H9 (cell line): ENCODE data around the gene ANKS1B. TPM values are rescaled to one million over a fixed set of nuclear protein-coding genes. Genes with fewer than 3 reads are reported as not detected.
"Not testable (repeated sequence)": the region's sequence is repeated elsewhere in the genome, so short reads cannot be mapped to it uniquely, and the experiment has no call there.

Experiments used
- DNase-seq: peaks from one replicate; pipeline ENCODE4 v3.0.0-alpha.2; 2017
- H2AFZ ChIP-seq: one replicate; pipeline ENCODE4 v1.6.1; 2013; ENCODE audit warnings: mild to moderate bottlenecking, low read length, control low read depth, moderate library complexity
- H2AK5ac ChIP-seq: 2 replicates; pipeline ENCODE4 v1.6.1; 2013; ENCODE audit warnings: low read length, control low read depth, mixed read lengths; ENCODE audit not compliant: insufficient read length
- H2BK120ac ChIP-seq: one replicate; pipeline ENCODE4 v1.6.1; 2013; ENCODE audit warnings: low read depth, mild to moderate bottlenecking, low read length, control low read depth, inconsistent platforms; ENCODE audit not compliant: poor library complexity, severe bottlenecking
- H2BK12ac ChIP-seq: 2 replicates; pipeline ENCODE4 v1.6.1; 2013; ENCODE audit warnings: low read length, control low read depth, mixed read lengths, low read depth; ENCODE audit not compliant: insufficient read length
- H2BK15ac ChIP-seq: 2 replicates; pipeline ENCODE4 v1.6.1; 2013; ENCODE audit warnings: low read depth, low read length, control low read depth
- H2BK20ac ChIP-seq: one replicate; pipeline ENCODE4 v1.6.1; 2013; ENCODE audit warnings: low read depth, mild to moderate bottlenecking, low read length, control low read depth, inconsistent platforms; ENCODE audit not compliant: poor library complexity, severe bottlenecking
- H2BK5ac ChIP-seq: 2 replicates; pipeline ENCODE4 v1.6.1; 2013; ENCODE audit warnings: low read length, control low read depth, mixed read lengths; ENCODE audit not compliant: insufficient read length
- H3K14ac ChIP-seq: 2 replicates; pipeline ENCODE4 v1.6.1; 2013; ENCODE audit warnings: low read length, control low read depth; ENCODE audit not compliant: insufficient read depth
- H3K18ac ChIP-seq: 2 replicates; pipeline ENCODE4 v1.6.1; 2013; ENCODE audit warnings: low read depth, mild to moderate bottlenecking, mixed read lengths, low read length, control low read depth; ENCODE audit not compliant: insufficient read length
- H3K23ac ChIP-seq: 2 replicates; pipeline ENCODE4 v1.6.1; 2013; ENCODE audit warnings: low read length, control low read depth, mixed read lengths, low read depth; ENCODE audit not compliant: insufficient read length
- H3K23me2 ChIP-seq: 2 replicates; pipeline ENCODE4 v1.6.1; 2013; ENCODE audit warnings: low read depth, mild to moderate bottlenecking, mixed read lengths, low read length, control low read depth; ENCODE audit not compliant: insufficient read length, poor library complexity, severe bottlenecking
- H3K27ac ChIP-seq: 2 replicates; pipeline ENCODE4 v1.5.1; 2013; ENCODE audit warnings: low read length, control low read depth, mixed read lengths, low read depth; ENCODE audit not compliant: insufficient read length
- H3K27me3 ChIP-seq: 2 replicates; pipeline ENCODE4 v1.6.1; 2013; ENCODE audit warnings: low read length, control low read depth, inconsistent platforms; ENCODE audit not compliant: insufficient read depth
- H3K4ac ChIP-seq: 2 replicates; pipeline ENCODE4 v1.6.1; 2013; ENCODE audit warnings: low read depth, mild to moderate bottlenecking, control low read depth, inconsistent platforms, low read length, moderate library complexity
- H3K4me1 ChIP-seq: 2 replicates; pipeline ENCODE4 v1.6.1; 2013; ENCODE audit warnings: low read length, control low read depth, inconsistent platforms; ENCODE audit not compliant: insufficient read depth
- H3K4me2 ChIP-seq: 2 replicates; pipeline ENCODE4 v1.6.1; 2013; ENCODE audit warnings: low read length, control low read depth, mixed read lengths; ENCODE audit not compliant: insufficient read length, insufficient read depth
- H3K56ac ChIP-seq: 2 replicates; pipeline ENCODE4 v1.6.1; 2013; ENCODE audit warnings: low read depth, mild to moderate bottlenecking, mixed read lengths, low read length, control low read depth; ENCODE audit not compliant: insufficient read length
- H3K79me1 ChIP-seq: 2 replicates; pipeline ENCODE4 v1.6.1; 2013; ENCODE audit warnings: low read depth, mild to moderate bottlenecking, moderate library complexity, low read length, control low read depth, inconsistent platforms; ENCODE audit not compliant: insufficient read depth, poor library complexity, severe bottlenecking
- H3K79me2 ChIP-seq: 2 replicates; pipeline ENCODE4 v1.6.1; 2013; ENCODE audit warnings: low read length, control low read depth, inconsistent platforms; ENCODE audit not compliant: insufficient read depth
- H3K9ac ChIP-seq: 2 replicates; pipeline ENCODE4 v1.6.1; 2013; ENCODE audit warnings: low read length, control low read depth, mixed read lengths; ENCODE audit not compliant: insufficient read length; ENCODE audit errors: extremely low read depth
- H3K9me3 ChIP-seq: one replicate; pipeline ENCODE4 v1.6.1; 2013; ENCODE audit warnings: low read depth, low read length, inconsistent platforms; ENCODE audit not compliant: control insufficient read depth
- H3T11ph ChIP-seq: one replicate; pipeline ENCODE4 v1.6.1; 2013; ENCODE audit warnings: mild to moderate bottlenecking, low read length, control low read depth, inconsistent platforms
- H4K20me1 ChIP-seq: one replicate; pipeline ENCODE4 v1.6.1; 2013; ENCODE audit not compliant: control insufficient read depth, insufficient read length, insufficient read depth
- H4K5ac ChIP-seq: 2 replicates; pipeline ENCODE4 v1.6.1; 2013; ENCODE audit warnings: low read depth, mild to moderate bottlenecking, mixed read lengths, low read length, control low read depth; ENCODE audit not compliant: insufficient read length
- H4K8ac ChIP-seq: replicated peaks from 2 replicates; pipeline ENCODE4 v1.6.1; 2013; ENCODE audit warnings: low read length, control low read depth, mixed read lengths, low read depth; ENCODE audit not compliant: insufficient read length
- H4K91ac ChIP-seq: 2 replicates; pipeline ENCODE4 v1.6.1; 2013; ENCODE audit warnings: low read depth, mild to moderate bottlenecking, moderate library complexity, mixed read lengths, low read length, control low read depth; ENCODE audit not compliant: insufficient read length
- H3K27ac Mint-ChIP-seq, 3 experiments: 2 replicates in 2 of 3; 3 replicates in 1 of 3; pipeline ENCODE4 v1.8.0; 2020 to 2021; ENCODE audit warnings: mixed read lengths in 3 of 3, mild to moderate bottlenecking in 1 of 3, moderate library complexity in 1 of 3
- H3K27me3 Mint-ChIP-seq: 2 replicates; pipeline ENCODE4 v1.8.0; 2021; ENCODE audit warnings: low read depth, mild to moderate bottlenecking, moderate library complexity, mixed read lengths
- H3K36me3 Mint-ChIP-seq, 3 experiments: 2 replicates in 2 of 3; 3 replicates in 1 of 3; pipeline ENCODE4 v1.8.0; 2020 to 2021; ENCODE audit warnings: low read depth in 3 of 3, mixed read lengths in 3 of 3; ENCODE audit not compliant: insufficient read depth in 1 of 3
- H3K4me1 Mint-ChIP-seq, 2 experiments: 2 replicates each; pipeline ENCODE4 v1.8.0; 2020; ENCODE audit warnings: mixed read lengths in 2 of 2
- H3K4me3 Mint-ChIP-seq, 2 experiments: 2 replicates in 1 of 2; 3 replicates in 1 of 2; pipeline ENCODE4 v1.8.0; 2020 to 2021; ENCODE audit warnings: mild to moderate bottlenecking in 2 of 2, mixed read lengths in 2 of 2, moderate library complexity in 1 of 2
- H3K9me3 Mint-ChIP-seq, 2 experiments: 2 replicates in 1 of 2; 3 replicates in 1 of 2; pipeline ENCODE4 v1.8.0; 2020; ENCODE audit warnings: mild to moderate bottlenecking in 2 of 2, mixed read lengths in 2 of 2, moderate library complexity in 1 of 2
- WGBS: extraction: QIAGEN DNeasy Blood & Tissue Kit; methylation state at CpG from one replicate; pipeline ENCODE4 v1.1.7; 2013; ENCODE audit warnings: missing lambda C conversion rate, low lambda C conversion rate, mixed read lengths; ENCODE audit not compliant: insufficient read length; ENCODE audit errors: extremely low coverage; 5-methylcytosine and 5-hydroxymethylcytosine counted together
- total RNA-seq: library from RNA; stranded (reverse); gene quantifications from 2 replicates; pipeline ENCODE4 v1.2.1, GENCODE V29; 2021
- TF ChIP-seq, protein P1 (sequence below): fragments of 200-600 bp; sonication (generic); conservative IDR thresholded peaks from 3 replicates; pipeline ENCODE4 v1.8.0; 2021; ENCODE audit warnings: antibody characterized with exemption, mild to moderate bottlenecking

ANKS1B gene
- total RNA-seq, 1 experiment from 2014 or later: 4.1 TPM

DNA sequence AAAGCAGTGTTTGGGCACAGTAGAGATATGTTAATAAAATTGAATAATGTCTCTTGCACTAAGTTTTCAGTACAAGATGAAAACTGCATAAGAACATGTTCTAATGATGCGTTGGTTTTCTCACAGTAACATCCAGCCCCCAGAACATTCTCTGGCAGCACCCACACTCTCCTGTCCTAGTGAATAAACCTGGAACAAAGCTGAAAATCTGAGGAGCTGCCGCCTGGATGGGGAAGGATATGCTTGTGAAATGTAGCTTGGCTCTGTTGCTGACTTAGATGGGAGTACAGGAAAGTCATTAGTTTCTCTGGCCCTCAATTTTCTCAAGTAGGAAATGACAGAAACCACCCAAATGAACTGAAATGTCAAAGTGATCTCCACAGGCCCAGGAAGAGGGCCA, 1015.8 kb downstream of the ANKS1B start:
- Histone ChIP-seq H3K18ac (no peak overlapping the region), H3K14ac (no peak overlapping the region), H3K9ac (no peak overlapping the region), H3K79me2 (no peaks in the 10 kb centered on the region), H3T11ph (no peak overlapping the region), H3K4me2 (no peak overlapping the region), H2AFZ (no peak overlapping the region), H3K4me1 (no peaks in the 10 kb centered on the region), H4K91ac (no peak overlapping the region), H3K23me2 (no peaks in the 10 kb centered on the region), H2AK5ac (no peak overlapping the region), H2BK12ac (no peak overlapping the region), H4K20me1 (no peaks in the 10 kb centered on the region), H3K4ac (no peak overlapping the region), H3K79me1 (no peaks in the 10 kb centered on the region), H4K8ac (no peak overlapping the region), H4K5ac (no peak overlapping the region), H2BK15ac (no peak overlapping the region), H3K23ac (no peak overlapping the region), H3K9me3 (no peaks in the 10 kb centered on the region), H2BK120ac (no peak overlapping the region), H2BK20ac (no peak overlapping the region), H3K56ac (no peak overlapping the region), H3K27me3 (no peaks in the 10 kb centered on the region), H2BK5ac (no peak overlapping the region), H3K27ac (no peak overlapping the region)
- no CpG with 5 or more reads among the region's 2 CpGs for WGBS
- DNase-seq: no peak
- Mint-ChIP-seq H3K27ac (no peak overlapping the region), H3K36me3 (no peaks in the 10 kb centered on the region; a peak in 1 of 7 replicates), H3K9me3 (peaks cover 0 to 2% of the 10 kb centered on the region in 2 experiments; a peak in 2 of 5 replicates), H3K4me3 (no peak overlapping the region), H3K27me3 (no peaks in the 10 kb centered on the region), H3K4me1 (peaks cover 7 to 8% of the 10 kb centered on the region in 2 experiments)
- TF ChIP-seq, protein P1, sequence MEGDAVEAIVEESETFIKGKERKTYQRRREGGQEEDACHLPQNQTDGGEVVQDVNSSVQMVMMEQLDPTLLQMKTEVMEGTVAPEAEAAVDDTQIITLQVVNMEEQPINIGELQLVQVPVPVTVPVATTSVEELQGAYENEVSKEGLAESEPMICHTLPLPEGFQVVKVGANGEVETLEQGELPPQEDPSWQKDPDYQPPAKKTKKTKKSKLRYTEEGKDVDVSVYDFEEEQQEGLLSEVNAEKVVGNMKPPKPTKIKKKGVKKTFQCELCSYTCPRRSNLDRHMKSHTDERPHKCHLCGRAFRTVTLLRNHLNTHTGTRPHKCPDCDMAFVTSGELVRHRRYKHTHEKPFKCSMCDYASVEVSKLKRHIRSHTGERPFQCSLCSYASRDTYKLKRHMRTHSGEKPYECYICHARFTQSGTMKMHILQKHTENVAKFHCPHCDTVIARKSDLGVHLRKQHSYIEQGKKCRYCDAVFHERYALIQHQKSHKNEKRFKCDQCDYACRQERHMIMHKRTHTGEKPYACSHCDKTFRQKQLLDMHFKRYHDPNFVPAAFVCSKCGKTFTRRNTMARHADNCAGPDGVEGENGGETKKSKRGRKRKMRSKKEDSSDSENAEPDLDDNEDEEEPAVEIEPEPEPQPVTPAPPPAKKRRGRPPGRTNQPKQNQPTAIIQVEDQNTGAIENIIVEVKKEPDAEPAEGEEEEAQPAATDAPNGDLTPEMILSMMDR: no peak

- H3K4me3 Mint-ChIP-seq, H3K23ac ChIP-seq, DNase-seq, H3K9me3 ChIP-seq, H2BK120ac ChIP-seq, H3K27me3 ChIP-seq, H2AFZ ChIP-seq, H2BK20ac ChIP-seq, H4K8ac ChIP-seq, H4K91ac ChIP-seq, H3T11ph ChIP-seq, H2BK12ac ChIP-seq, H3K27ac Mint-ChIP-seq, H3K79me1 ChIP-seq, H3K27me3 Mint-ChIP-seq, H3K56ac ChIP-seq, H3K23me2 ChIP-seq, H2BK5ac ChIP-seq, H3K4me1 ChIP-seq, H4K20me1 ChIP-seq, H2BK15ac ChIP-seq, H3K14ac ChIP-seq, H3K4me2 ChIP-seq, H3K79me2 ChIP-seq, H3K9ac ChIP-seq, H3K4ac ChIP-seq, H3K18ac ChIP-seq, H4K5ac ChIP-seq, H3K4me1 Mint-ChIP-seq, H3K27ac ChIP-seq, H2AK5ac ChIP-seq, H3K36me3 Mint-ChIP-seq, H3K9me3 Mint-ChIP-seq: not testable (repeated sequence)
- no CpG with 5 or more reads among the region's 5 CpGs for WGBS
Observed at GRCh38 chr12:98957135-98957534, 1027.6 kb downstream of the ANKS1B start.
